B cell (primary cell): ENCODE results near the gene DEXI. TPM values are rescaled to one million over a fixed set of nuclear protein-coding genes. Genes with fewer than 3 reads are reported as not detected.

Source experiments
- ATAC-seq: fragments of 200-7000 bp; cut with Tn5 transposase; one replicate; pipeline ENCODE4 v1.10.0; 2021; ENCODE audit warnings: low read depth, mild to moderate bottlenecking, moderate number of reproducible peaks, moderate library complexity
- CTCF ChIA-PET: fragments of 350-600 bp; sonication (Branson Sonifier 250); formaldehyde crosslinking; loops from one replicate; lab custom pipeline; 2021; ENCODE audit warnings: antibody characterized with exemption, inconsistent platforms; lab: Charles Lee
- POLR2A ChIA-PET: fragments of 350-600 bp; sonication (Branson Sonifier 250); formaldehyde crosslinking; loops from one replicate; lab custom pipeline; 2021; ENCODE audit warnings: antibody characterized with exemption; lab: Charles Lee
- DNase-seq: peaks from one replicate; pipeline ENCODE4 v3.0.0; 2013
- H2AFZ ChIP-seq: 2 replicates; pipeline ENCODE4 v1.6.1; 2012; ENCODE audit warnings: mild to moderate bottlenecking, low read depth, low read length; ENCODE audit not compliant: insufficient read depth, poor library complexity, severe bottlenecking
- H3K27ac ChIP-seq, 2 donors: 1 replicate in 1 of 2; 2 replicates in 1 of 2; pipeline ENCODE4 v1.5.1; 2012 to 2013; ENCODE audit warnings: low read length in 2 of 2, mild to moderate bottlenecking in 2 of 2, moderate library complexity in 1 of 2
- H3K27me3 ChIP-seq, 4 experiments: fragments of 200-600 bp in 1 of 4; sonication (generic) in 1 of 4; replicated peaks in 1 of 4; 1 replicate in 2 of 4; 2 replicates in 2 of 4; pipeline versions ENCODE4 v1.6.1 to v1.7.0; 2013 to 2016; ENCODE audit warnings: low read length in 3 of 4, mild to moderate bottlenecking in 2 of 4, mixed read lengths in 1 of 4, moderate library complexity in 1 of 4; ENCODE audit not compliant: insufficient read depth in 4 of 4, control insufficient read depth in 3 of 4; ENCODE audit errors: control extremely low read depth in 1 of 4
- H3K36me3 ChIP-seq, 2 experiments: replicated peaks in 1 of 2; 1 replicate in 1 of 2; 2 replicates in 1 of 2; pipeline versions ENCODE4 v1.6.1 to v1.7.1; 2013; ENCODE audit warnings: low read length in 1 of 2; ENCODE audit not compliant: insufficient read depth in 2 of 2, control insufficient read depth in 1 of 2; ENCODE audit errors: control extremely low read depth in 1 of 2, extremely low read depth in 1 of 2
- H3K4me1 ChIP-seq, 2 donors: fragments of 200-600 bp in 1 of 2; sonication (generic) in 1 of 2; 1 replicate in 1 of 2; 2 replicates in 1 of 2; pipeline versions ENCODE4 v1.5.1 to v1.6.1; 2013 to 2017; ENCODE audit warnings: low read length in 2 of 2; ENCODE audit not compliant: control insufficient read depth in 2 of 2, insufficient read depth in 2 of 2
- H3K4me2 ChIP-seq: replicated peaks from 2 replicates; pipeline ENCODE3; 2012; ENCODE audit warnings: mild to moderate bottlenecking, low read depth, low read length; ENCODE audit not compliant: poor library complexity, severe bottlenecking
- H3K4me3 ChIP-seq, 5 experiments: fragments of 200-600 bp in 1 of 5; sonication (generic) in 1 of 5; 1 replicate in 3 of 5; 2 replicates in 2 of 5; pipeline versions ENCODE4 v1.5.1 to v1.7.0; 2011 to 2016; ENCODE audit warnings: low read length in 4 of 5, mild to moderate bottlenecking in 4 of 5, low read depth in 2 of 5, control low read depth in 1 of 5, moderate library complexity in 1 of 5; ENCODE audit not compliant: insufficient read depth in 1 of 5; ENCODE audit errors: control extremely low read depth in 1 of 5, extremely low read depth in 1 of 5
- H3K79me2 ChIP-seq: fragments of 200-600 bp; sonication (generic); one replicate; pipeline ENCODE4 v1.6.0; 2016; ENCODE audit warnings: low read length; ENCODE audit not compliant: control insufficient read depth, insufficient read depth
- H3K9ac ChIP-seq: fragments of 200-600 bp; sonication (generic); 2 replicates; pipeline ENCODE4 v1.6.1; 2017; ENCODE audit warnings: mild to moderate bottlenecking, low read length, moderate library complexity
- H3K9me3 ChIP-seq, 3 donors: one replicate each; pipeline versions ENCODE4 v1.6.1 to v1.7.1; 2013; ENCODE audit warnings: low read length in 2 of 3; ENCODE audit not compliant: control insufficient read depth in 2 of 3, insufficient read depth in 1 of 3; ENCODE audit errors: control extremely low read depth in 1 of 3
- H4K20me1 ChIP-seq: 2 replicates; pipeline ENCODE4 v1.6.0; 2012; ENCODE audit warnings: mild to moderate bottlenecking, low read length; ENCODE audit not compliant: insufficient read depth, control insufficient read depth, poor library complexity, severe bottlenecking
- H3K27ac Mint-ChIP-seq: one replicate; pipeline ENCODE4 v1.8.0; 2021; ENCODE audit warnings: mixed read lengths
- H3K27me3 Mint-ChIP-seq: one replicate; pipeline ENCODE4 v1.8.0; 2021; ENCODE audit warnings: mixed read lengths
- H3K4me1 Mint-ChIP-seq: one replicate; pipeline ENCODE4 v1.8.0; 2021; ENCODE audit warnings: mixed read lengths
- H3K4me3 Mint-ChIP-seq: one replicate; pipeline ENCODE4 v1.8.0; 2021; ENCODE audit warnings: mixed read lengths
- H3K9me3 Mint-ChIP-seq: one replicate; pipeline ENCODE4 v1.8.0; 2022; ENCODE audit warnings: mixed read lengths; ENCODE audit not compliant: insufficient read depth
- CTCF ChIP-seq: fragments of 200-600 bp; IDR thresholded peaks from one replicate; pipeline ENCODE4 v1.8.0; 2022; ENCODE audit warnings: antibody characterized with exemption, mild to moderate bottlenecking
- EZH2 ChIP-seq: IDR thresholded peaks from 2 replicates; pipeline ENCODE4 v1.6.1; 2012; ENCODE audit warnings: borderline replicate concordance, low read depth, mild to moderate bottlenecking, moderate library complexity, low read length; ENCODE audit not compliant: insufficient read depth, poor library complexity, severe bottlenecking
- WGBS: methylation state at CpG from one replicate; pipeline ENCODE4 v1.1.5; 2013; ENCODE audit warnings: missing lambda C conversion rate; ENCODE audit not compliant: insufficient coverage; 5-methylcytosine and 5-hydroxymethylcytosine counted together
- intact Hi-C: fragments of 100-400 bp; cut with micrococcal nuclease; formaldehyde crosslinking; loops from one replicate; pipeline ENCODE4 v1.10.0; 2022
- polyA minus RNA-seq: library from RNA; depleted of rRNA, polyadenylated mRNA; stranded (reverse); fragments of >200 nt; gene quantifications from 2 replicates; pipeline ENCODE4 v1.2.3, GENCODE V29; 2012
- polyA plus RNA-seq: library from polyadenylated mRNA; depleted of rRNA; stranded (reverse); fragments of >200 nt; gene quantifications from 2 replicates; pipeline ENCODE4 v1.2.3, GENCODE V29; 2012
- total RNA-seq, 2 donors: library from RNA; stranded (reverse); fragments of 120-200 nt in 1 of 2; gene quantifications; 1 replicate in 1 of 2; 2 replicates in 1 of 2; pipeline versions ENCODE4 v1.2.3 to v1.2.4, GENCODE V29; 2013 to 2022

The DEXI gene
- total RNA-seq (17.7 and 18.1 TPM in 2 replicates), polyA plus RNA-seq (6.7 and 9.1 TPM in 2 replicates), polyA minus RNA-seq (12.2 and 15.4 TPM in 2 replicates)
- 10.8 TPM for total RNA-seq (2013)

GRCh38 chr16:10942352-10943063 is at the start of gene DEXI:
Gene DEXI (minus strand): TSS chr16:10942468. CDS start chr16:10942005, 463 bp downstream.
- Mint-ChIP-seq H3K4me1 (peaks cover 82% of the 10 kb centered on the region), H3K27ac (peak within 1 kb of the TSS; percentile 81), H3K27me3 (no peaks in the 10 kb centered on the region), H3K9me3 (no peaks in the 10 kb centered on the region), H3K4me3 (peak within 1 kb of the TSS; percentile 93)
- peak within 1 kb of the TSS; percentile 50 to 73 (median 62) for H3K4me3 ChIP-seq
- H4K20me1 ChIP-seq = peaks cover 58% of the 10 kb centered on the region
- H3K27me3 ChIP-seq = no peaks in the 10 kb centered on the region
- H3K36me3 ChIP-seq = peaks cover 0 to 3% of the 10 kb centered on the region in 2 experiments
- intact Hi-C loops = loop anchor here (5.0 kb wide), 1 partner anchor 910 kb away; the partner anchor contains the start of gene RSL1D1
- peaks cover 64% of the 10 kb centered on the region for H3K79me2 ChIP-seq
- H3K4me2 ChIP-seq = peak within 1 kb of the TSS; percentile 91
- peak within 1 kb of the TSS; percentile 73 for H3K9ac ChIP-seq
- H3K27ac ChIP-seq = peak within 1 kb of the TSS; percentile 15 to 72
- DNase-seq (peak; percentile 93), ATAC-seq (peak; percentile 79)
- H3K4me1 ChIP-seq = peaks cover 75 to 83% of the 10 kb centered on the region in 2 donors
- no peaks in the 10 kb centered on the region for H3K9me3 ChIP-seq
- 2% methylated on average over 52 of the region's 55 CpGs for WGBS
- TF ChIP-seq EZH2 (no peak), CTCF (peak; percentile 21)
- peak within 1 kb of the TSS; percentile 57 for H2AFZ ChIP-seq
- POLR2A ChIA-PET = interaction anchor here (0.7 to 1.3 kb wide), 7 partner anchors 16 to 390 kb away, joined by 3 to 6 read pairs (median 5); partner anchors contain the start of gene CIITA
- CTCF ChIA-PET = interaction anchor here (0.6 to 2.4 kb wide), 8 partner anchors 9 to 428 kb away, joined by 3 to 8 read pairs (median 4); no protein-coding TSS in a partner anchor

GRCh38 chr16:10990378-10990777 is 48.1 kb upstream of the DEXI start:
- Mint-ChIP-seq H3K4me1 (peaks cover 19% of the 10 kb centered on the region), H3K9me3 (no peaks in the 10 kb centered on the region), H3K4me3 (no peak overlapping the region), H3K27me3 (no peaks in the 10 kb centered on the region), H3K27ac (no peak overlapping the region)
- DNase-seq (no peak), ATAC-seq (no peak)
- Histone ChIP-seq H3K4me3 (no peak overlapping the region), H3K27ac (no peak overlapping the region), H3K27me3 (no peaks in the 10 kb centered on the region), H3K9me3 (no peaks in the 10 kb centered on the region), H4K20me1 (peaks cover 20% of the 10 kb centered on the region), H2AFZ (no peak overlapping the region), H3K36me3 (peaks cover 3 to 62% of the 10 kb centered on the region in 2 experiments), H3K4me2 (no peak overlapping the region), H3K79me2 (peaks cover 35% of the 10 kb centered on the region), H3K4me1 (peaks cover 4 to 5% of the 10 kb centered on the region in 2 donors), H3K9ac (no peak overlapping the region)
- intact Hi-C loops = no loop called here
- CTCF ChIA-PET = interaction anchor here (1.1 to 1.6 kb wide), 2 partner anchors 10 to 36 kb away, joined by 3 read pairs; no protein-coding TSS in a partner anchor
- 97% methylated on average over 5 of the region's 5 CpGs for whole genome bisulfite sequencing
- POLR2A ChIA-PET = no interaction called here
- TF ChIP-seq EZH2 = no peak
- no peak for TF ChIP-seq CTCF
